Measurements from ENCODE around the gene SMARCB1. TPM values are rescaled to one million over a fixed set of nuclear protein-coding genes. Genes with fewer than 3 reads are reported as not detected.

SMARCB1 gene
- total and polyA plus RNA-seq, 2 experiments from 2014 or later: 114 to 132 TPM

DNA sequence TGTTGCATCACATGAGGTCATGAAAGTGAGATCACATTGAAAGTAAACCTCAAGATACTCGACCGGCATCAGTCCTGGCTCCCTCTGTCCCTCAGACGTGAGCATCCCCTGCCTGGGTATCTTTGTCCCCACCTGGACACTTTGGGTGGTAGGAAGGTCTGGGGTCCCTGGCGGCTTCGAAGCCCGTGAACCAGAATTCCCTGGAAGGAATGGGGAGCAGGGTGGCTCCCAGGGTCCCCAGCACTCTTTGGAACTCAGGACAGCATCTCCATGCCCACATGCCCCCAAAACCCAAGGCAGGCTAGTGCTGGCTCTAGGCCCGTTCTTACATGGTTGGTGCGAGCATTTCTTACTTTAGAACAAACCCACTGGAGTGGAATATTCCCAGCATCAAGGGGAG, 44.5 kb downstream of the SMARCB1 start:
- Histone ChIP-seq H3K27me3 (ENCODE audit: insufficient read depth) (no peaks in the 10 kb centered on the region), H3K27ac (ENCODE audit: low read depth) (no peak overlapping the region), H3K79me2 (replicated peaks; ENCODE audit: insufficient read depth) (no peaks in the 10 kb centered on the region), H4K20me1 (replicated peaks; ENCODE audit: insufficient read depth) (peaks cover 4% of the 10 kb centered on the region; the same call in 1 of the 2 replicates), H2AFZ (no peak overlapping the region), H3K4me3 (no peak overlapping the region), H3K4me2 (no peak overlapping the region), H3K4me1 (ENCODE audit: insufficient read depth) (no peaks in the 10 kb centered on the region), H3F3A (replicated peaks; ENCODE audit: low read depth) (no peaks in the 10 kb centered on the region), H3K9me2 (ENCODE audit: insufficient read depth) (no peaks in the 10 kb centered on the region), H3K36me3 (ENCODE audit: insufficient read depth) (no peaks in the 10 kb centered on the region)
- no peak overlapping the region for H3K27ac Mint-ChIP-seq
- no peaks in the 10 kb centered on the region; the same call in 2 of the 3 replicates for H3K9me3 Mint-ChIP-seq
- no peak overlapping the region for H3K4me3 Mint-ChIP-seq
- DNase-seq (ENCODE audit: low spot score) (no peak), ATAC-seq (no peak)
- H3K4me1 Mint-ChIP-seq: peaks cover 2% of the 10 kb centered on the region; the same call in 1 of the 3 replicates
- H3K27me3 Mint-ChIP-seq (ENCODE audit: insufficient read depth, low read depth, poor library complexity): peaks cover 17% of the 10 kb centered on the region
- H3K36me3 Mint-ChIP-seq (ENCODE audit: low read depth): peaks cover 49% of the 10 kb centered on the region
- TF ChIP-seq ZNF114 (CRISPR knock-in tag; IDR thresholded peaks at IDR 0.05): no peak

GRCh38 chr22:23831781-23832180, 45.0 kb downstream of the SMARCB1 start:
- Histone ChIP-seq H3K4me3 (no peak overlapping the region), H3K27ac (ENCODE audit: low read depth) (no peak overlapping the region), H4K20me1 (replicated peaks; ENCODE audit: insufficient read depth) (peaks cover 4% of the 10 kb centered on the region; the same call in 1 of the 2 replicates), H2AFZ (no peak overlapping the region), H3K27me3 (ENCODE audit: insufficient read depth) (no peaks in the 10 kb centered on the region), H3K4me2 (no peak overlapping the region), H3K4me1 (ENCODE audit: insufficient read depth) (no peaks in the 10 kb centered on the region), H3K9me2 (ENCODE audit: insufficient read depth) (no peaks in the 10 kb centered on the region), H3K79me2 (replicated peaks; ENCODE audit: insufficient read depth) (no peaks in the 10 kb centered on the region), H3K36me3 (ENCODE audit: insufficient read depth) (no peaks in the 10 kb centered on the region), H3F3A (replicated peaks; ENCODE audit: low read depth) (no peaks in the 10 kb centered on the region)
- Mint-ChIP-seq H3K27me3 (ENCODE audit: insufficient read depth, low read depth, poor library complexity) (peaks cover 14% of the 10 kb centered on the region), H3K4me1 (no peaks in the 10 kb centered on the region), H3K9me3 (no peaks in the 10 kb centered on the region; the same call in 2 of the 3 replicates), H3K27ac (no peak overlapping the region), H3K4me3 (no peak overlapping the region), H3K36me3 (ENCODE audit: low read depth) (peaks cover 43% of the 10 kb centered on the region)
- DNase-seq (ENCODE audit: low spot score) (no peak), ATAC-seq (no peak)
- TF ChIP-seq NANOG (IDR thresholded peaks at IDR 0.05; ENCODE audit: borderline replicate concordance) (no peak), ZNF114 (CRISPR knock-in tag; IDR thresholded peaks at IDR 0.05) (no peak), POLR2AphosphoS5 (IDR thresholded peaks at IDR 0.05; ENCODE audit: low read depth) (no peak), JUNB (IDR thresholded peaks at IDR 0.05; ENCODE audit: unreplicated experiment) (no peak), ZNF331 (CRISPR knock-in tag; IDR thresholded peaks at IDR 0.05; ENCODE audit: low read depth) (no peak), STAT1 (IDR thresholded peaks at IDR 0.05; ENCODE audit: unreplicated experiment) (no peak), EZH2phosphoT487 (IDR thresholded peaks at IDR 0.05; ENCODE audit: unreplicated experiment) (no peak), EZH2 (IDR thresholded peaks at IDR 0.05; ENCODE audit: low read depth, unreplicated experiment) (no peak), CREB1 (CRISPR knock-in tag; IDR thresholded peaks at IDR 0.05; ENCODE audit: low read depth) (no peak)
- TF ChIP-seq, protein P1, sequence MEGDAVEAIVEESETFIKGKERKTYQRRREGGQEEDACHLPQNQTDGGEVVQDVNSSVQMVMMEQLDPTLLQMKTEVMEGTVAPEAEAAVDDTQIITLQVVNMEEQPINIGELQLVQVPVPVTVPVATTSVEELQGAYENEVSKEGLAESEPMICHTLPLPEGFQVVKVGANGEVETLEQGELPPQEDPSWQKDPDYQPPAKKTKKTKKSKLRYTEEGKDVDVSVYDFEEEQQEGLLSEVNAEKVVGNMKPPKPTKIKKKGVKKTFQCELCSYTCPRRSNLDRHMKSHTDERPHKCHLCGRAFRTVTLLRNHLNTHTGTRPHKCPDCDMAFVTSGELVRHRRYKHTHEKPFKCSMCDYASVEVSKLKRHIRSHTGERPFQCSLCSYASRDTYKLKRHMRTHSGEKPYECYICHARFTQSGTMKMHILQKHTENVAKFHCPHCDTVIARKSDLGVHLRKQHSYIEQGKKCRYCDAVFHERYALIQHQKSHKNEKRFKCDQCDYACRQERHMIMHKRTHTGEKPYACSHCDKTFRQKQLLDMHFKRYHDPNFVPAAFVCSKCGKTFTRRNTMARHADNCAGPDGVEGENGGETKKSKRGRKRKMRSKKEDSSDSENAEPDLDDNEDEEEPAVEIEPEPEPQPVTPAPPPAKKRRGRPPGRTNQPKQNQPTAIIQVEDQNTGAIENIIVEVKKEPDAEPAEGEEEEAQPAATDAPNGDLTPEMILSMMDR (conservative IDR thresholded peaks at IDR 0.05; ENCODE audit: low read depth in 2 of 2): no peak
- TF ChIP-seq, protein P2, sequence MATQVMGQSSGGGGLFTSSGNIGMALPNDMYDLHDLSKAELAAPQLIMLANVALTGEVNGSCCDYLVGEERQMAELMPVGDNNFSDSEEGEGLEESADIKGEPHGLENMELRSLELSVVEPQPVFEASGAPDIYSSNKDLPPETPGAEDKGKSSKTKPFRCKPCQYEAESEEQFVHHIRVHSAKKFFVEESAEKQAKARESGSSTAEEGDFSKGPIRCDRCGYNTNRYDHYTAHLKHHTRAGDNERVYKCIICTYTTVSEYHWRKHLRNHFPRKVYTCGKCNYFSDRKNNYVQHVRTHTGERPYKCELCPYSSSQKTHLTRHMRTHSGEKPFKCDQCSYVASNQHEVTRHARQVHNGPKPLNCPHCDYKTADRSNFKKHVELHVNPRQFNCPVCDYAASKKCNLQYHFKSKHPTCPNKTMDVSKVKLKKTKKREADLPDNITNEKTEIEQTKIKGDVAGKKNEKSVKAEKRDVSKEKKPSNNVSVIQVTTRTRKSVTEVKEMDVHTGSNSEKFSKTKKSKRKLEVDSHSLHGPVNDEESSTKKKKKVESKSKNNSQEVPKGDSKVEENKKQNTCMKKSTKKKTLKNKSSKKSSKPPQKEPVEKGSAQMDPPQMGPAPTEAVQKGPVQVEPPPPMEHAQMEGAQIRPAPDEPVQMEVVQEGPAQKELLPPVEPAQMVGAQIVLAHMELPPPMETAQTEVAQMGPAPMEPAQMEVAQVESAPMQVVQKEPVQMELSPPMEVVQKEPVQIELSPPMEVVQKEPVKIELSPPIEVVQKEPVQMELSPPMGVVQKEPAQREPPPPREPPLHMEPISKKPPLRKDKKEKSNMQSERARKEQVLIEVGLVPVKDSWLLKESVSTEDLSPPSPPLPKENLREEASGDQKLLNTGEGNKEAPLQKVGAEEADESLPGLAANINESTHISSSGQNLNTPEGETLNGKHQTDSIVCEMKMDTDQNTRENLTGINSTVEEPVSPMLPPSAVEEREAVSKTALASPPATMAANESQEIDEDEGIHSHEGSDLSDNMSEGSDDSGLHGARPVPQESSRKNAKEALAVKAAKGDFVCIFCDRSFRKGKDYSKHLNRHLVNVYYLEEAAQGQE (IDR thresholded peaks at IDR 0.05; ENCODE audit: unreplicated experiment): no peak
- TF ChIP-seq, protein P3, sequence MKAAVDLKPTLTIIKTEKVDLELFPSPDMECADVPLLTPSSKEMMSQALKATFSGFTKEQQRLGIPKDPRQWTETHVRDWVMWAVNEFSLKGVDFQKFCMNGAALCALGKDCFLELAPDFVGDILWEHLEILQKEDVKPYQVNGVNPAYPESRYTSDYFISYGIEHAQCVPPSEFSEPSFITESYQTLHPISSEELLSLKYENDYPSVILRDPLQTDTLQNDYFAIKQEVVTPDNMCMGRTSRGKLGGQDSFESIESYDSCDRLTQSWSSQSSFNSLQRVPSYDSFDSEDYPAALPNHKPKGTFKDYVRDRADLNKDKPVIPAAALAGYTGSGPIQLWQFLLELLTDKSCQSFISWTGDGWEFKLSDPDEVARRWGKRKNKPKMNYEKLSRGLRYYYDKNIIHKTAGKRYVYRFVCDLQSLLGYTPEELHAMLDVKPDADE (IDR thresholded peaks at IDR 0.05): no peak

Data from GM23338 (cell line).